HG03558 (cell line): ENCODE measurements around the gene NUP62CL.
A peak's percentile ranks its signal among the peaks of the same experiment; 100 is the strongest.
"Not testable (repeated sequence)": the region's sequence is repeated elsewhere in the genome, so short reads cannot be mapped to it uniquely, and the experiment has no call there.

Experiments used
- ATAC-seq: cut with Tn5 transposase; IDR thresholded peaks from one replicate; pipeline ENCODE4 v1.9.1; 2021; ENCODE audit warnings: moderate number of reproducible peaks; ENCODE audit not compliant: unreplicated experiment; ENCODE audit errors: extremely low read depth

The NUP62CL gene, protein sequence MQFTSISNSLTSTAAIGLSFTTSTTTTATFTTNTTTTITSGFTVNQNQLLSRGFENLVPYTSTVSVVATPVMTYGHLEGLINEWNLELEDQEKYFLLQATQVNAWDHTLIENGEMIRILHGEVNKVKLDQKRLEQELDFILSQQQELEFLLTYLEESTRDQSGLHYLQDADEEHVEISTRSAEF

GRCh38 chrX:107205770-107206696 is at the start of gene NUP62CL, which contains the start of gene DNAAF6:
TSS of gene NUP62CL (minus strand) at chrX:107206433. CDS start at chrX:107175146, 31,287 bp downstream.
TSS of gene DNAAF6 (plus strand) at chrX:107206611. CDS start at chrX:107212876, 6,265 bp downstream.
- peak; percentile 93 for ATAC-seq

GRCh38 chrX:107228486-107228819 is 22.2 kb upstream of the NUP62CL start:
- ATAC-seq, result no peak

GRCh38 chrX:107227780-107228485 is 21.7 kb upstream of the NUP62CL start:
- no peak for ATAC-seq

DNA sequence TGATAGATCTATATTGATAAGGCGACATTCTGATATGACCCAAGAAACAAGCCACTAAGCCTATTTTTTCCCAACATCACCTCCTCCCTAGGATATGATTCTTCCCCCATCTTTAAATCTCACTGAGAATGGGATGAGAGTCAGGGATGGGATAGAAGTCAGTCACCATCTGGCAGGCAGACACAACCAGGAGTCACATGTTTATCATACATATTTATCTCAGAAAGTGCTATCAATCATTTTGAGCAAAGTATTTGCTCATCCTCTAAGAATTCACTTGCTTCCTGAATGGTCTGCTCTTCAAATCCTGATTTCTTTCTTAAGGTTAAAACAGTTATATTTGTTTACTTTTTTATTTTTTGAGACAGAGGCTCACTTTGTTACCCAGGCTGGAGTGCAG is 20.5 kb upstream of the NUP62CL start:
- ATAC-seq, result no peak

DNA sequence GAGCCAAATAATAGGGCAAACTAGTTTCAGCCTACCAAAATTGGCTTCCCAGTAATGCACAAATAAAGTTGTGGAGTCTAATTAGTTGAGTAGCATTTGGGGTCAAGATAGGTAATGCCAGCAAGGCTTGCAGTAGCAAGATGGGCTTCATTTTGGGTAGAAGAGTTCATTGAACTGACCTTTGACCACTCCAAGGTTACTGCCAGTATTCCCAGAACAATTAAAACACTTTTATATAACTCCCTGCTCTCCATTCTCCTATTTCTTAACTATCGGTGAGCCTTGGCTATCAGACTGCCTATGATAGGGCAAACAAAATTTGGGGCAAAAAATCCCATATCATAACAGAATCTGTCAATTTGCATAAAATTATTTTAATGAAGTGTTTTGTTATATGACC is 7.2 kb upstream of the NUP62CL start:
- ATAC-seq, result no peak

DNA sequence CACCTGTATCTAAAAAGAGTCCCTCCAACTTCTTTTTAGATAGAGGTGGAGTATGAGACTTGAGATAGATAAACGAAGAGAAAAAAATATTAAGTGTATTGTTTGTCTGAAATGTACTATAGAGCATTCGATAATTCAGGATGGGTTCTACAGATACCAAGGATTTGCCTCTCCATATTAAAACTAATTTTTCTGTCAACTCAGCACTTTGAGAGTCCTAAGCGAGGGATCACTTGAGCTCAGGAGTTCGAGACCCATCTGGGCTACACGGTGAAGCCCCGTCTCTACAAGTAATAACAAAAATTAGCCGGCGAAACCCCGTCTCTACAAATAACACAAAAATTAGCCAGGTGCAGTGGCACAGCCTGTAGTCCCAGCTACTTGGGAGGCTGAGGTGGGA is 1.7 kb upstream of the NUP62CL start:
- ATAC-seq, result no peak

GRCh38 chrX:107207089-107207488 is 856 bp upstream of the NUP62CL start:
- no peak for ATAC-seq

GRCh38 chrX:107206697-107207065 is 448 bp upstream of the NUP62CL start:
- no peak for ATAC-seq

DNA sequence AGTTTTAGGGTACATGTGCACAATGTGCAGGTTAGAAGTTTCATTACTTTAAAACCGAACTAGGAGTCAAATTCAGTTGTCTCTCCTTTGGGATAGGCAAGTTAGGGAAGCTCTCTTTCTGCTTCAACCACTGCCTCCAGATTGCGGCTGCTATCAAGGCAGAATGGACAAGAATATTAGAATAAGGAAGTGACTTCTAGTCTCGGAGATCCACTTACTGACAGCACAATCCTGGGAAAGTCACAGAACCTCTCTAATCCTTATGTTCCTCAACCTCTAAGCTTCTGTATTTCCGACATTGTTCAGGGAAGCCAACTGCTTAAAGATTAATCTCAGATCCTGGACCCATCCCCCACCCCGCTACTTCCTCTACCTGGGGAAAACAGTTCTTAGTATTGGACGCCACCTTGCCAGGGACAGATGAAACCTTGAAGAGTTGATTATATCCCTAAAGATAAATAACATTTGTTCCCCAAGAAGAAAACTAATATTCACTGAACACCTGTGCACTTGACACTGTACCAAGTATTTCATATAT is 2.1 kb downstream of the NUP62CL start:
- no peak for ATAC-seq

DNA sequence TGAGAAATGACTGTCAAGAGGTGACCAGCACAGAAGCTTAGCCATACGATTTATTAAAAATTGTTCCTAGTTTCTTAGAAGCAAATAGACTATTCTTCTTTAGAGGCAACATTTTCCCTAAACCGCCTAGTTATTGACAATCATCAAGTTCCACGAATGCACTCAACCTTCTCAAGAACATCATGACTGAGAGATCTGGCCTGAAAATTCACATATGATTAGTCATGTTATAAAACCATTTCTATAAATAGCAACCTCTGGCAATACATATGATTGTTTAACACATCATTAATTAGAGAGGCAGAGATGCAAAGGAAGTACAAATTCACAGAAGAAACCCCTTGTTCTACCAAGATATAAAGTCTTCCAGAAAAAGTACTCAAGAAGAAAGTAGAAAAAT is 6.7 kb downstream of the NUP62CL start:
- ATAC-seq, result no peak

- ATAC-seq, result not testable (repeated sequence)
These were observed 8.2 kb downstream of the NUP62CL start for GRCh38 chrX:107198074-107198473.

- no peak for ATAC-seq
These were observed 8.9 kb downstream of the NUP62CL start for GRCh38 chrX:107197319-107197718.

DNA sequence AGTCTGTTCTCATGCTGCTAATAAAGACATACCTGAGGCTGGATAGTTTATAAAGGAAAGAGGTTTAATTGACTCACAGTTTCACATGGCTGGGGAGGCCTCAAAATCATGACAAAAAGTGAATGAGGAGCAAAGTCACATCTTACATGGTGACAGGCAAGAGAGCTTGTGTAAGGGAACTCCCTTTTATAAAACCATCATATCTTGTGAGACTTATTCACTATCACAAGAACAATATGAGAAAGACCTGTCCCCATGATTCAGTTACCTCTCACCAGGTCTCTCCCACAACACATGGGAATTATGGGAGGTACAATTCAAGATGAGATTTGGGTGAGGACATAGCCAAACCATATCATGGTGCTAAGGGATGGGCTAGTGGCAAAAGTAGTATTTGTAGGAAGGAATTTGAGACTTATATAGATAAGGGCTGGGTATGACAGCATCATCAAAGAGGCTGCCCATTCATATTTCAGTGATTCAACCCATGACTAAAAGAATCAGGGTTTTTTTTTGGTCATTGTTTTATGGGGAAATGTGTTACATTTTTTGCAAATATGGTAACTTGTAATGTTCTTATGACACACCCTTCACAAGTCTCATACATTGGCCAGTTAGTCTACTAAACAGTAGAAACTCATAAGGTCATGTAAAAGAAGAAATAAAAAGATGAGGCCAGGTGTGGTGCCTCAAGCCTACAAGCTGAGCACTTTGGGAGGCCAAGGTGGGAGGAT is 34.7 kb downstream of the NUP62CL start:
- ATAC-seq, result no peak

DNA sequence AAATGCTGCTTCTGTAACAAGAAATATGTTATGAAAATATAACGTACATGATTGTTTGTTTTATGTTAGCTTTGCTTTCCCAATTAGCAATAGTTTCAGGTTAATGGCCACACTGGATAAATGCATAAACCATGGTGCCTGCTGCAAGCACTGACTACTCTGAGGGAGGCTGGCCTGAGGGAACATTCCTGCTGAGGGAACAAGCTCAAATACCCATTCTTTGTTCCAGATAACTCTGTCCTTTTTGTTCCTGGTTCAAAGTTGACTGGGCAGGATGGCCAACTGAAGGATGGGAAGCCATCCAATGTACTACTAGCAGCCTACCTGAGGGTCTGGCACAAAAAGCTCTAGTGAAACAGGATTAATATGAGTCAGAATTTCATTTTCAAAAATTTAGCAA is 37.5 kb downstream of the NUP62CL start:
- ATAC-seq, result no peak

DNA sequence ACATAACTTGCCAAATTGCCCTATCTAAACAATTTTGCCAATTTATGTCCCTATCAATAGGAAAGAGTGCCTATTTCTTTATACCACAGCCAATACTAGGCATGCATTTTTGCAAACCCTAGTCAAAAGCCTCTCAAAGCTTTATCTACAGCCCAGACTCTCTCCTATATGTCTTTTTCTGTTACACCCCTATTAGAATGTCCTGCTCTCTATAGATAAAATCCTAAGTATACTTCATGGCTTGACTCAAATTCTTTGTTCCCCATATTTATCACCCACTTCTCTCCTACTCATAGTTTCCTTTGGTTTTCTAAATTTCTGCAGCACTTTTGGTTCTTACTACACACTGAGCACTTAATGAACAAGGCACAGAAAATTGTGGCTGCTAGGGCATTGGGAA is 38.0 kb downstream of the NUP62CL start:
- no peak for ATAC-seq

GRCh38 chrX:107167163-107167921 is 38.9 kb downstream of the NUP62CL start:
- ATAC-seq, result no peak

GRCh38 chrX:107157618-107158017 is 48.6 kb downstream of the NUP62CL start:
- not testable (repeated sequence) for ATAC-seq

DNA sequence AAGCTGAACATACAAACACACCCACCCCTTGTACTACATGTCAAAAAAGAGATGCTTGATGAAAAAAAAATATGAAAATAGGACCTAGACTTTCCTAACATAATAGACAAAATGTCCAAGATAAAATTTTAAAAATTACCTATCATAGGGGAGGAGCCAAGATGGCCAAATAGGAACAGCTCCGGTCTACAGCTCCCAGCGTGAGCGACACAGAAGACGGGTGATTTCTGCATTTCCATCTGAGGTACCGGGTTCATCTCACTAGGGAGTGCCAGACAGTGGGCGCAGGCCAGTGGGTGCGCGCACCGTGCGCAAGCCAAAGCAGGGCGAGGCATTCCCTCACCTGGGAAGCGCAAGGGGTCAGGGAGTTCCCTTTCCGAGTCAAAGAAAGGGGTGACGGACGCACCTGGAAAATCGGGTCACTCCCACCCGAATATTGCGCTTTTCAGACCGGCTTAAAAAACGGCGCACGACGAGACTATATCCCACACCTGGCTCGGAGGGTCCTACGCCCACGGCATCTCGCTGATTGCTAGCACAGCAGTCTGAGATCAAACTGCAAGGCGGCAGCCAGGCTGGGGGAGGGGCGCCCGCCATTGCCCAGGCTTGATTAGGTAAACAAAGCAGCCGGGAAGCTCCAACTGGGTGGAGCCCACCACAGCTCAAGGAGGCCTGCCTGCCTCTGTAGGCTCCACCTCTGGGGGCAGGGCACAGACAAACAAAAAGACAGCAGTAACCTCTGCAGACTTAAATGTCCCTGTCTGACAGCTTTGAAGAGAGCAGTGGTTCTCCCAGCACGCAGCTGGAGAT is 50.4 kb downstream of the NUP62CL start:
- ATAC-seq, result not testable (repeated sequence)
